Measurements from ENCODE around the gene DLGAP4. TPM values are rescaled to one million over a fixed set of nuclear protein-coding genes. Genes with fewer than 3 reads are reported as not detected.

The DLGAP4 gene
- total and polyA plus RNA-seq, 2 of the 8 experiments (the other 6 are each of a cell fraction or from before 2014, with no cell fraction given) = 41.2 to 57.2 TPM

- peaks cover 3% of the 10 kb centered on the region; the same call in 1 of the 2 replicates for H3K79me1 ChIP-seq (ENCODE audit: low read depth, low read length)
- H3K4me2 ChIP-seq (ENCODE audit: insufficient read depth in 1 of 2, low read depth in 2 of 2, low read length in 2 of 2) = no peak overlapping the region
- H3K23me2 ChIP-seq (ENCODE audit: low read depth, low read length) = peaks cover 6% of the 10 kb centered on the region; the same call in 1 of the 2 replicates
- no peaks in the 10 kb centered on the region; a peak in 1 of 7 replicates for H3K27me3 ChIP-seq (replicated peaks in 1 of 4; ENCODE audit: control insufficient read depth in 3 of 4, extremely low read depth in 1 of 4, insufficient read depth in 3 of 4, low read length in 3 of 4)
- no peak overlapping the region for H3K56ac ChIP-seq (replicated peaks; ENCODE audit: insufficient read length, low read depth, low read length)
- H4K20me1 ChIP-seq (replicated peaks in 1 of 2; ENCODE audit: control insufficient read depth in 1 of 2, insufficient read depth in 2 of 2, low read length in 2 of 2) = peaks cover 0 to 10% of the 10 kb centered on the region in 2 experiments
- FAIRE-seq = no peak
- H3K27ac ChIP-seq (ENCODE audit: low read depth, low read length) = no peak overlapping the region
- no peak overlapping the region for H3K4ac ChIP-seq (replicated peaks; ENCODE audit: insufficient read length, low read depth, low read length)
- H4K91ac ChIP-seq (replicated peaks; ENCODE audit: insufficient read length, low read length) = no peak overlapping the region
- H2BK12ac ChIP-seq (ENCODE audit: low read depth, low read length) = 0 out of 2 replicates have a peak overlapping the region, but pooled peaks have one; percentile 39
- H3K14ac ChIP-seq (ENCODE audit: insufficient read length) = no peak overlapping the region
- no peak overlapping the region for H3K18ac ChIP-seq (ENCODE audit: extremely low read depth, low read length)
- H3K9ac ChIP-seq (replicated peaks in 1 of 4; ENCODE audit: extremely low read depth in 1 of 4, low read depth in 3 of 4, low read length in 3 of 4) = no peak overlapping the region; a peak in 1 of 7 replicates
- H3K23ac ChIP-seq (ENCODE audit: insufficient read length) = no peak overlapping the region
- no peak overlapping the region for H2BK120ac ChIP-seq (replicated peaks; ENCODE audit: low read depth, low read length)
- ChIA-PET CTCF (ENCODE audit: partially characterized antibody) (interaction anchor here (0.7 to 2.7 kb wide), 3 partner anchors 27 to 84 kb away, joined by 3 to 9 read pairs (median 3); no protein-coding TSS in a partner anchor), POLR2A (ENCODE audit: partially characterized antibody) (interaction anchor here (0.9 kb wide), 1 partner anchor 544 kb away, joined by 4 read pairs; the partner anchor contains the start of gene PHF20)
- no peak overlapping the region for H4K5ac ChIP-seq (ENCODE audit: insufficient read length, low read depth, low read length)
- H2BK5ac ChIP-seq (ENCODE audit: low read depth, low read length) = no peak overlapping the region
- H2AK5ac ChIP-seq (ENCODE audit: low read depth, low read length) = no peak overlapping the region
- no peaks in the 10 kb centered on the region for H3K79me2 ChIP-seq (ENCODE audit: control insufficient read depth in 1 of 2, insufficient read depth in 2 of 2, low read length in 2 of 2)
- H3K36me3 ChIP-seq (ENCODE audit: control insufficient read depth in 2 of 4, insufficient read depth in 4 of 4, low read length in 3 of 4) = no peaks in the 10 kb centered on the region
- H2BK15ac ChIP-seq (ENCODE audit: low read length) = no peak overlapping the region
- no peak overlapping the region for H3K4me3 ChIP-seq (ENCODE audit: extremely low read depth in 1 of 4, insufficient read depth in 2 of 4, low read depth in 3 of 4, low read length in 4 of 4)
- H2BK20ac ChIP-seq (ENCODE audit: low read length) = no peak overlapping the region
- no peak overlapping the region for H4K8ac ChIP-seq (ENCODE audit: extremely low read depth, insufficient read depth, low read length)
- no peak for TF ChIP-seq KDM4A (IDR thresholded peaks at IDR 0.05; ENCODE audit: low read depth, low read length, severe bottlenecking)
- TF ChIP-seq ZNF274 (IDR thresholded peaks at IDR 0.05; ENCODE audit: borderline replicate concordance, extremely low read depth, low read length) = no peak
- no peak for TF ChIP-seq POU5F1 (IDR thresholded peaks at IDR 0.05; ENCODE audit: low read depth, low read length)
- TF ChIP-seq JUN (IDR thresholded peaks at IDR 0.05; ENCODE audit: low read depth, low read length) = no peak
- no peak for TF ChIP-seq SP4 (IDR thresholded peaks at IDR 0.05; ENCODE audit: low read length)
- no peak for TF ChIP-seq SAP30 (IDR thresholded peaks at IDR 0.05; ENCODE audit: insufficient read depth, insufficient replicate concordance, low read length)
- TF ChIP-seq EZH2 (IDR thresholded peaks at IDR 0.05; ENCODE audit: low read depth, low read length, severe bottlenecking) = no peak
- no peak for TF ChIP-seq EGR1 (IDR thresholded peaks at IDR 0.05; ENCODE audit: borderline replicate concordance, low read depth, low read length)
- no peak for TF ChIP-seq SIRT6 (IDR thresholded peaks at IDR 0.05; ENCODE audit: low read length)
- 86% methylated on average over 11 of the region's 11 CpGs; no CpG with 5 or more reads in 1 of the 2 experiments for WGBS, 2 experiments (ENCODE audit: extremely low coverage in 1 of 2, insufficient coverage in 1 of 2, insufficient read length in 1 of 2, insufficient replicate concordance in 2 of 2, low coverage in 1 of 2, low lambda C conversion rate in 2 of 2, missing lambda C conversion rate in 1 of 2)
- H3K4me1 ChIP-seq (replicated peaks in 1 of 4; ENCODE audit: control insufficient read depth in 3 of 4, insufficient read depth in 4 of 4, low read length in 3 of 4) = peaks cover 0 to 5% (median 2%) of the 10 kb centered on the region in 4 experiments; a peak in 3 of 7 replicates
- H3K9me3 ChIP-seq (ENCODE audit: insufficient read depth in 2 of 2, low read depth in 1 of 2, low read length in 1 of 2) = no peaks in the 10 kb centered on the region
- peak in 1 of 2 experiments; percentile 50 for DNase-seq (ENCODE audit: low read depth in 1 of 2, low spot score in 2 of 2)
- H2AFZ ChIP-seq (ENCODE audit: low read length) = no peak overlapping the region
Measured at GRCh38 chr20:36315545-36316351, 9.6 kb downstream of the DLGAP4 start.

All from H1 (cell line).